Stimulated activated CD4-positive, alpha-beta T cell treated with anti-CD3 and anti-CD28 coated beads, TNF-alpha, amount 100 ng/mL, for 24 hours (primary cell): ENCODE data around the gene UBE2J2.

Source experiments
- DNase-seq, 3 experiments: peaks; one replicate each; pipeline ENCODE4 v3.0.0-alpha.2; 2020; ENCODE audit warnings: low read depth in 3 of 3

Gene UBE2J2

DNA sequence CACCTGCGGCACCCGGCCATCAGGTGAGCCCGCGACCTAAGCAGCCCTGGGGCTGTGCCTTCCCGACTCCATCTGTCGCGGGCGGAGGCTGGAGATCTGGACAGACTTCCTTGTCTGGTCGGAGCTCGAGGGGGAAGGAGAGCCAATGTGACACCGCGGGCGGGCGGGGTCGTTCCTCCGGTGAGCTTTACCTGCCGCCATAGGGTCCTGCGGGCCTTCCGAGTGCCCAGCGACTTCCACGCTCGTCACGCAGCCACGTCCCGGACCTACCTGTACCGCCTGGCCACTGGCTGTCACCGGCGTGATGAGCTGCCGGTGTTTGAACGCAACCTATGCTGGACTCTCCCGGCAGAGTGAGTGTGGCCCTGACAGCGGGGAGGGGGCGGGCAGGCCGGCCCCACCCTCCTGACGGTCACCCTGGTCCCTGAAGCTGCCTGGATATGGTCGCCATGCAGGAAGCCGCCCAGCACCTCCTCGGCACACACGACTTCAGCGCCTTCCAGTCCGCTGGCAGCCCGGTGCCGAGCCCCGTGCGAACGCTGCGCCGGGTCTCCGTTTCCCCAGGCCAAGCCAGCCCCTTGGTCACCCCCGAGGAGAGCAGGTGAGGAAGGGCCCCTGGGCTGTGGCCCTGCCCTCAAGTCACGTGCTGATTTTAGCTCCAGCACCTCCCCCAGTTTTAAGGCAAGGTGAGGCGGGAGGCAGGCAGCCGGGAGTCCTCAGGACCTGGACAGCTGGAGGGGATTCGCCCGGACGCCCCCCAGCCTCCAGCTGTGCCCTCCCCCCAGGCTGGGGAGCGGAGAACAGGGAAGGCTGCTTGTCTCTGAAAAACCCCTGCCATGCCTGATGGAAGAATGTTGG, 35.8 kb upstream of the UBE2J2 start:
- DNase-seq: no peak

DNA sequence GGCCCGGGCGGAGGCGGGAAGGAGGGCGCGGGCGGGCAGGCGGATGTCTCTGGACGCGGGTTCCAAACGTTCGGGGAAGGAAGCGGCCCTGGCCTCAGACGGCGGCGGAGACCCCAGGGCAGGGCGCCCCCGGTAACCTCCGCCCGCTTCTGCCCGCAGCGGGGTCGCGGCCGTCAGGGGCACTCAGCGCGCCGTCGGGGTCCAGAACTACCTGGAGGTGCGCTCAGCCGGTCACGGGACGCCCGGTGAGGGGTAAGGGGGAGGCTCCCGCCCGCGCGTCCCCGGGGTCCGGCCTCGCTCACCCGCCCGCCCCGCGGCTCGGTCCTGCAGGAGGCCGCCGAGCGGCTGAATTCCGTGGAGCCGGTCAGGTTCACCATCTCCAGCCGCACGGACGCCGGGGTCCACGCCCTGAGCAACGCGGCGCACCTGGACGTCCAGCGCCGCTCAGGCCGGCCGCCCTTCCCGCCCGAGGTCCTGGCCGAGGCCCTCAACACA, 35.1 kb upstream of the UBE2J2 start:
- no peak for DNase-seq

DNA sequence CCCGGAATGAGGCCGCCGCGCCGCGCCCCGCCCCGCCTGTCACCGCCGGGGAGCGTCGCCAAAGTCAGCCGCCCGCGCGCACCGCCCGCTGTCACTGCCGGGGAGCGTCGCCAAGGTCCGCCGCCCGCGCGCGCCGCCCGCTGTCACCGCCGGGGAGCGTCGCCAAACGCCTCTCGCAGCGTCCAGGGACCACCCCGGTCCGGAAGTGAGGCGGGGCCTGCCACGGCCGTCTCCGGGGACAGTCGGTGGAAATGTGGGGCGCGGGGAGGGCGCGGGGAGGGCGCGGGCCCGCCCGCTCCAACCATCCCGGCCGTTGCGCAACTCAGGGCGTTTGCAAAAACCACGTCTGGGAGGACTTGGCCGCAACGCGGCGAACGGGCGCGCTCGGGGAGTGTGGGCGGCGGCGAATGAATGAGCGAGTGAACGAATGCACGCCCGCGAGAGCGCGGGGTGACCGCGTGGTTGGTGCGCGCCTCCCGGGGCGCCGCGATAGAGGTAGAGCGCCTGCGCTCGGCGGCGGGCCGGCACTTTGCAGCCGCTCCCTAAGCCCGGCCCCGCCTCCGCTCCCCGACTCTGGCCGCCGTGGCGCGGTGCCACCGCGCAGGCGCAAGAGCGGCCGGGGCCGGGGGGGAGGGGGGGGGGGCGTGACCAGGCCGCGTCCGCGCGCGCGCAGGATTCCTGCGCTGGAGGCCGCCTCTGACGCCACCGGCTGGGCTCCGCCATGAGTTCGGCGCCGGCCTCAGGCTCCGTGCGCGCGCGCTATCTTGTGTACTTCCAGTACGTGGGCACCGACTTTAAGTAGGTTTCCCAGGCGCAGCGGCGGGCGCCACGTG, 34.5 kb upstream of the UBE2J2 start, which contains the start of the genes ACAP3 and PUSL1:
ACAP3 (minus strand) TSS at position 8 of the 833 bp plus-strand sequence. CDS start 115 bp downstream, outside the sequence.
PUSL1 (plus strand) TSS at position 675 of the 833 bp plus-strand sequence; CDS start at position 722, 47 bp downstream.
- peak; percentile 72 to 85 (median 82) for DNase-seq

DNA sequence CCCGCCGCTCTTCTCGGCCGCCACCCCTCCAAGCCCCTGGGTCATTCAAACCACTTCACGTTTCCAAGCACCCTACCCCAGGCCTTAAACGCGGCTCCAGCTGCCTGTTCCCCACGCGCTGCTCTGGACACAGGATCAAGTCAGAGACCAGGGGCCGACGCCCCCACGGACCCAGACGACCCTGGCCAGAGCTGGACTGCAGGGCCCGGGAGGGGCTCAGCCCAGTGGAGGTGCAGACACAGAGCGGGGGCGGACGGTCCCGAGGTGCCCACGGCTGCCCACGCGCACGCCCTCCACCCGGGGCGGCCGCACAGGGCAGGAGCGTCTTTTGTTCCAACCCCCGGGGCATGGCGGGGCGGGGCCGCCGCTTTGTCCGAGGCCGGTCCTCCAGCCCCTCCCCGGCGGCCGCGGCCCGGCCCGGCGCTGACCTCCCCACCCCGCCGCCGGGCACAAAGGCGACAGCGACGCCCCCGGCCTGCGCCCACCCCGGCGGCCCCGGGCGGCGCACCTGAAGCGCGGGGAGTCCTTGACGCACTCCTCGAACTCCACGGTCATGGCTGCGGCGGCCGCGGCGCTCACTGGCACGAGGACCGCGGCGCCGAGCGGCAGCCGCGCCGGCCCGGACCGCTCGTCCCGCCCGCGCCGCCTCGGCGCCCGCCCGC, 33.7 kb upstream of the UBE2J2 start:
- DNase-seq: no peak

DNA sequence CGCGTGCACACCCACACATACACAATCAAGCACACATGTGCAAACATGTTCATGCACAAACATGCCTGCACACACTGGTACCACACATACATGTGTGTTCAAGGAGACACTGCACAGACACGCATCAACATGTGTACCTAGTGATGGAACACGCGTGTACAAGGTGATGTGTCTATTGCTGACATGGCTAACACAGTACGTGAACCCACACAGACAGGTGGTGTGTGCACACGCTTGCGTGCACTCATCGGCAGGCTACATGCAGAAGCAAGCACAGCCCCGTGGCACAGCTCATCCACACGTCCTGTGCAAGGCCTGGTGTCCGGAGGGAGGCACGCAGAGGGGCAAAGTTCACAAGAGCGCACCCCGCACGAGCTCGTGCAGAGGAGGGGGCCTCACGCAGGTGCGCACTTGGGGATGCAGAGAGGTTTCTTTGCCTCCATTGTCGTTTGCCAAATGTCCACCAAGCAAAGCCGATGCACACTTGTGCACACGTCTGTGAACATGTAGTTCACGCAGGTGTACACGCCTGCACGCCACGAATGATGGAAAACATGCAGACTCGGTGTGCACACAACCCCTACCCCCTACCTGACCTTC, 33.1 kb upstream of the UBE2J2 start:
- no peak for DNase-seq

DNA sequence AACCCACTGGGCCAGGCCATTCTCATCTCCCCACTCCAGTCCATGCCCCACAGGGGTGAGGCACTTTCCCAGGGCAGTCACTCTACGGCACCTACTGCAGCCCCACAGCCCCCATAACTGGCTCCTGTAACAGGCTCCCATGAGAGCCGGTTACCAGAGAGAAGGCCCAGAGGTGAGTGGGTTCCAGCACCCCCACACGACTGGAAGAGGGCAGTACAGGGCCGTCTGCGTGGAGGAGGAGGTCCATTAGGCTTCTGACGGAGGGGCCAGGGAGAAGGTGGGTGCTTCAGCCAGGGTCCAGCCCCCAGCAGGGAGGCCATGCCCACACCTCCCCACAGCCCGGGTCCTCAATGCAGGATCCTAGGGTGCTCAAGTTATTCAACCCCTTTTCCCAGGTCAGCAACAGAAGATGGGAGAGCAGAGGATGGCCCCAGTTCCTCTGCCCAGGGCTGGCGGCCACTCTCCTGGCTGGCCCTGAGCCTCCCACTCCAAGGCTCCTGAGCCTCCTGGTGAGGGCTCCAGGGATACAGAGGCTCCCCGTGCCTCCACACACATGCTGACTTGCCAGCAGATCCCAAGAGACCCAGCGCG, 32.5 kb upstream of the UBE2J2 start:
- DNase-seq: no peak

DNA sequence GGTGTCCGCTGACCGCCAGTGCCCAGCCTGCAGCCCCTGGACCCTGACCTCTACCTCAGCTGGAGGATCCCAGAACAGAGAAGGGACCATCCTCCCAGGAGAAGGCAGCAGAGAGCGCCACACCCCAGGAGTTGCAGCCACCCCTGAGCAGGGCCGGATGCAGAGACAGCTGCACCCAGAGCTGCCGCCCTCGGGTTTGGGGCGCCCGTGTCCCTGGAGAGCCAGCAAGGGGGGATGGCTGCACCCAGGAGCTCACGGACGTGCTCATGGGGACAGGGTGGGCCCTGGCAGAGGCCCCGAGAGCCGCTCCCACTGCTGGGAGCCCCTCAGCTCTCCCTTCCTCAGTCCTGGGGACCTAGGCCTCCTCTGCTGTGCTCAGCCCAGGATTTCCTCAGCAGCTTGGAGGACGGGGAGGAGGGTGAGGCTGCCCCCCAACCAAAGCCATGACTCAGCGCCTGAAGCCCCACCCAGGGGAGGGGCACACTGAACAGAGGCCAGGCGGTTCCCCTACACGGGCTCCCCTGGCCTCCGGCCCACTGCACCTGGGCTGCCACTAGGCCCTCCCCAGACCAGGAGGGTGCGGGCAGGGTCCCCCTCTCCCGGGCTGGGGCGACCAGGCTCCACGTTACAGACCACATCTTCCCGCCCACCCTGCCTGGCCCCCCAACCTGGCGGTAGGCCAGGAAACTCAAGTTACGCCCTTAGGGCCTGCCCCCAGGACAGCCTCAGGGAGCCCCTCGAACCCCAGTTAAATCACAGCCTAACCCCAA, 31.8 kb upstream of the UBE2J2 start:
- peak in 2 of 3 experiments; percentile 36 to 74 for DNase-seq

DNA sequence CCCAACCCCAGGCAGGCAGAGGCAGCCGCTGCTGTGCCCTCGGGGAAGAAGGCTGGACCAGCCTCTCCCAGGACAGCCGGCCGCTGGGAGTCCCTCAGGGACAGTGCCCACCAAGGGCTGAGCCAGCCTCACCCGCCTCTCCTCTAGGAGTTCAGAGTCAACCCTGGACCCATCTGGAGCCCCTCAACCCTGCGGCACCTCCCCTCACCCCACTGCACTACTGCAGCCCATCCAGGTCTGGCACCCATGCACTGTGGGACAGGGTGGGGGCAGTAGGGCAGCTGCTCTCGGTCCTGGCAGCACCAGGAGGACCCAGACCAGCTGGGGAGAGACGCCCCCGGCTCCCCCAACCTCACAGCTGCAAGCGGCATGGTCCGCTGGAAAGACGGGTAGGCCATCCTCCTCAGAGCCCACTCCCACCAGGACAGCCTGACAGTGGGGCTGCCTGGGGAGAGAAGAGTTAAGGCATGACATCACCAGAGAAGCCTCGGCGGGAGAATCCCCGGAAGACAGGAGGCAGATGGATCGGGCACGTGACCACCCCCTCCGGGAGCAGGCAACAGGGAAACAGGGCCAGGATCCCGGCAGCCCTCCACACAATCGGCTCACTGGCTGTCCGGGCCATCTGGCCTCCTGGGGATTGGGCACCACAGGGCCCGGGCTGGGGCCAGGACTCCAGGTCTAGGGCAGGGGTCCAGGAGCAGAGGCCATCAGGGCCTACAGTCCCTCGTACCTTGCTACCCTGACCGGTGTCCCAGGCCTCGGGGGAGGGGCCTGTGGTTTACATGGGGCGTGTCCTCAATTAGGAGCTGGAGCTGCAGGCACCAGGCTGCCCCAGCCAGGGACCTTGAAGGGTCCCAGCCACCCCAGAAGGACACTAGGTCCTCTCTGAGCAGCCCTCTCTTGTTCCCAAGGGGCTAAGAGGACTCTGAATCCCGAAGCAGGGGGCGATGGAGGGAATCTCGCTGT, 31.0 kb upstream of the UBE2J2 start:
- no peak for DNase-seq

DNA sequence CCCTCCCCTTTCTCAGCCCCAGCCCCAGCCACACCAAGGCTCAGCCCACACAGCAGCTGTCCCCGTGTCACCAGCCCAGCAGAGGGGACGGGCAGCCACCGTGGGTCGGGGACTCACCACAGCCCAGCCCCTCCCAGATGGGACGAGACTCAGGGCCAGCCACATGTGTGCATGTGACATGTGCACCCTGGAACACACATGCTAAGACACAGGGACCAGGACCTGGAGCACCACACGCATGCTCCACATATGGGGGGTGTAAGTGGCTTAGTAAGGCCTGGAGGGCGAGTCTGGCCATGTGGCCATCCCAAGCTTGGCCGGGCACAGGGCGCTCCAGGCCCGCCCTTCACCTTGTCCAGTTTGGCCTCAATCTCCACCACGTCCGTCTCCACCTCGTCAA, 30.1 kb upstream of the UBE2J2 start:
- no peak for DNase-seq

DNA sequence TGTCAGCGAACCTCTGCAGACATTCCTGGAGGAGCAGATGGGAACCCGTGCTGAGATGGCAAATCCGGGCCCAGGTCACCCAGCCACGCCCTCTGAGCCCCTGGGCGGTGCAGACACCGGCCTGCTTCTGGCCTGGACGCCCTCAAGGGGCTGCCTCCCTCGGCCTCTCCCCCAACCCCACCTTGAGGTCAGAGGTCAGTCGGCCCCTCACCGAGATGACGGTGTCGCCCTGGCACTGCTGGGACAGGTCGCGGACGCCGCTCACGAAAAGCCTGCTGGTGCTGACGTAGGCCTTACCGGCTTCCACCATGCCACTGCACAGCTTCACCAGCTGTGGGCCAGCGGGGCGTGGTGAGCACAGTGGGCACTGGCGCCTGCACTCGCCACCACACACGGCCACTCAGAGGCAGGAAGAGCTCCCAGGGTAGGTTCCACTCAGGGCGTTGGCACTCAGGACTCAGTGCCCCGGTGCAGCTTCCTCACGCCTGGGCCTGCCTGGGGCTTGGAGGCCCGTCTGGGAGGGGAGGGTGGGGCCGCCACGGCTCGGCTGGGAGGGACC, 29.4 kb upstream of the UBE2J2 start:
- no peak for DNase-seq

DNA sequence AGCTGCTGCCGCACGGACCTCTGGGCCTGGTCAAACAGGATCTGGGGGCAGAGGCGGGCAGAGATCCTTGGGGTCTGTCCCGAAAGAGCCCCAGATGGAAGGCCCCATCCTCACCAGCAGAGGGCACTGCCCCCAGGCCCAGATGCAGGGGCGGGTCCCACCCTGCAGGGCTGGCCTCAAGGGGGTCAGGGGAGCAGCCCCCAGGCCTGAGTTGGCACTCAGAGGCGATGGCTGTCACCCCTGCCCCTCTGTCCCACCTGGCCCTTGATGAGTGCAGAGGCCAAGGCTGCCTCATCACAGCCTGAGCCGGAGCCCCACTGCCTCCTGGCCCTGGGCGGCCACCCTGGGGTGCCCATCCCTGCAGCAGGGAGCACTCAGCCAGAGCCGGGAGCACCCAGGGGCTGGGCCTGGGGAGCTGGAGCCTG, 28.4 kb upstream of the UBE2J2 start:
- no peak for DNase-seq

DNA sequence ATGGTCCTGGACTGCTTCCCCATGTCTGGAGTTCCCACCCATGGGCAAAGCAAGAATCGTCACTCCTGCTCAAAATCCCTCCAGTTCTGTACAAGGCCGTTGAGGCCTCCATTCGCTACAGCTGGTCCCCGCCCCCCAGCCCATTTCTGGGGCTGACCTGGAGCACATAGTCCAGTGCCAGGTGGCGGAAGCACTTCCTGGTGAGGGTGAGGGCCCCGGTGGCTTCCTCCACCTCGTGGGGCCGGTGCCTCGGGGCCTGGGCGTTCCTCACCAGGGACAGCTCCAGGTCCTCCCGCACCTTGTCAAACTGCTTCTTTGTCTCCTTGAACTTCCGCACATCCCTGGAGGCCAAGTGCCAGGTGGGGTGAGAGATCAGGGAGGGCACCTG, 26.7 kb upstream of the UBE2J2 start:
- no peak for DNase-seq

DNA sequence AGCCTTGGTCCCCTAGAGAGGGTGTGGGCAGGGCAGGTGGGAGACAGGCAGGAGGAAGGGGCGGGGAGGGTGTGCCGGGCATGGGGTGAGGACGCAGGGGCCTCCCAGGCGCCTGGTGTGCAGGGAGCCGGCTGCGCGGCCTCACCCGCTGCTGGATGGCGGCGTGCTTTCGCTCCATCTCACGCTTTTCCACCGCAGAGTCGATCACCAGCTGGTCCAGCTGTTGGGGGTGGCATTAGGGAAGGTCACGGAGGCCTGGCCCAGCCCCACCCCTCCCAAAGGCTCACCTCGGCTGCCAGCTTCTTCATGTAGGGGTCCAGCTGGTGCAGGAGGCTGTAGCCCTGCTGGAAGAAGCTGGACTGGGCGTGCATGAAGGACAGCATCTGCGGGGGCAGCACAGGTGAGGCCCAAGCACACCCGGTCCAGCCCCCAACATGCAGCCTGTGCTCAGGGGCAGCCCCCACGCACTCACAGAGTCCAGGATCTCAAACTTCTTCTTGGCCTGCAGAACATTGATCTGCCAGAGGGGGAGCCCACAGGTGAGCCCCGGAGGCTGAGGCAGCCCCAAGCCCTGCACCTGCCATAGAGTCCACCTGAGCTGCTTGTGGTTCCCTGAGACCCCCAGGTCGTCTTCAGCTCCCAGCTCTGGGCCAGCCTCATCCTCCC, 26.2 kb upstream of the UBE2J2 start:
- no peak for DNase-seq

DNA sequence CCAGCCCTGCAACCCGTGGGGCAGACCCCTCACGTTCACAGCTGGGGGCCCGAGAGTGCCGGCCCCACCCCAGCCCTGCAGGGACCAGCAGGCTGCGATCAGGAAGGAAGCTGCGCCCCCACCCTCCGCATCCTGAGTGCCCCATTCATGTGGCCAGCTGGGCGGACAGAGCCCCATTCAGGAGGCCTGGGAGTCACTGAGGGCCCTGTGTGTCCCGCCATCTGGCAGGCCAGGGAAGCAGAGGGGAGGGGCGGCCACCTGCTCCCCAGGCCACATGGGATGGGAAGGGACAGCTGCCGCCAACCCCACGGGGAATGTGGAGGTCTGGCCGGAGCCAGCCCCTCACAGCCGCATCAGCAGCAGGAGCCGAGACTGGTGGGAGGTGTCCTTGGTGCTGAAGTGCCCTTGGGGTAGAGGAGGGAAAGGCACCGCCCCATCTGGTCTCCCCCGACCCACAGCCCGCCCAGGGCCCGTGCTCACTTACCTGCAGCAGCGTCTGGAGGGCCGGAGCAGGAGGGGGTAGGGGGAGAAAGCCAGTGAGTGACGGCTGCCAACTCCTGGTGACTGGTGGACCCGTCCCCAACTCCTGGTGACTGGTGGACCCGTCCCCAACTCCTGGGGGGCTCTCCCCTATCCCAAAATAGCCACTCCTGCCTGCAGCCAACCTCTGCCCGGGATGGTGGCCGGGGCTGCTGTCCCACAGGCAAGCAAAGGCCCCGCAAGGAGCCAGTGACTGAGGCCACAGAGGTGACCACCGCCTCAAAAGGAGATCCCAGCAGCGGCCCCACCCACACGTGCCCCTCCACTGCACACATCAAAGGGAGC, 25.4 kb upstream of the UBE2J2 start:
- no peak for DNase-seq

DNA sequence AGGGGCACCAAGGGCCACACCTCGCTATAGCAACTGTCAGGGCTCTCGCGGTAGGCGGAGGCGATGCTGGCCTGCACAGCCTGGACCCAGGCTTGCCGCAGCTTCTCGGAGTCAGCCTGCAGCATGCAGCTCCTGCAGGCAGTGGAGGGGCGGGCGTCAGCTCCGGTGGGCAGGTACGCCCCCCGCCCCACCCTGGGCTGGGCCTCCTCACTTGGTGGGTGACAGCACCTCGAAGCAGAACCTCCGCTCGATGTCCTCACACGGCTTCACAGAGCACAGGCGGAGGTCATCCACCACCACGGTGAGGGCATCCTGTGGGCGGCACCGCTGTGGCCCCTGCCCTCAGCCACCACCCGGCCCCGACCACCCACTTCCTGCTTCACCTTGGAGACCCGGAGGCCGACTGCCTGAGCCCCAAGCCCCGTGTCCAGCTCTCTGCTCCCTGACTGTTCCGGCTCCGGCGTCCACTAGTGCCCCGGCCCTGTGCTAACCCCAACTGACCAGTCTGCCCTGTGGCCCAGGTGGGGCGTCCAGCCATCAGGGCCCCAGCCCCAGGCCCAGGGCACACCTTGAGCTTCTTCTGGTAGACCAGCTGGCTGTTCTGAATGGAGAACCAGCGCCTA, 24.3 kb upstream of the UBE2J2 start:
- no peak for DNase-seq

DNA sequence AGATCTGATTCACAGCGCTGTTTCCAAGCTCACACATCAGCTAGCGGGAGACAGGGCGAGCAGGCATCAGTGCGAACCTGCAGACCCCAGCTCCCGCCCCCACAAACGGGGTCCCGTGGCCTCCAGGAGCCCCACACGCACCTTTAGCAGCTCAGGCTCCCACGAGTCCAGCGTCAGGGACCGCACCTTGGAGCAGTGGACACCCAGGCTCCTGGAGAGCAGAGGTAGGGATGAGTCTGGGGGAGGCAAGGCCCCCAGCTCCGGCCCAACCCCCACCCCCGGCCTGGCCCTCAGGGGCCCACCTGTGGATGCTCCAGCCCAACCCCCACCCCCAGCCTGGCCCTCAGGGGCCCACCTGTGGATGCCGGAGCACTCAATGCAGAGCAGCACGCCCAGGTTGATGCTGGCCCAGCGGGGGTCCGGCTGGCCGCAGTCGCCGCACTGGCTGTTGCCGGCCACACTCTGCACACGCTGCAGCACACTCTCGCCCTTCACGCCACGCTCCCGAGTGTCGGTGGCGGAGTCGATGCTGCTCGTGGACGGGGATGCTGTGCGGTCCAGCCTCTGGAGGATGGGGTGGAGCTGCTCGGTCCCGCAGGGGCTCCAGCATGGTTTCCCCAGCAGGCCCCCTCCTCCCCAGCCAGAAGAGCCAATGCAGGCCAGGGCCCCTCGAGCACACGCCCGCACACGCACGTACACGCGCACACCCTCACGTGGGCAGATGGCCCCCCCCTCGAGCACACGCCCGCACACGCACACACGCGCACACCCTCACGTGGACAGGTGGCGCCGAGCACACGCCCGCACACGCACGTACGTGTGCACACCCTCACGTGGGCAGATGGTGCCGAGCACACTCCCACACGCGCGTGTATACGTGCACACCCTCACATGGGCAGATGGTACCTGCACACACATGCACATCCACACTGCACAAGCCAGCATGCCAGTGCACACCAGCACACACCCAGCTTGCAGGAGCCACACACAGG, 22.7 kb upstream of the UBE2J2 start:
- no peak for DNase-seq
